GM21381 (cell line): ENCODE data around the gene PLXNA2.

Experiments used
- ATAC-seq: cut with Tn5 transposase; IDR thresholded peaks from one replicate; pipeline ENCODE4 v1.9.1; 2021; ENCODE audit warnings: mild to moderate bottlenecking, moderate library complexity; ENCODE audit not compliant: unreplicated experiment

The PLXNA2 gene

DNA sequence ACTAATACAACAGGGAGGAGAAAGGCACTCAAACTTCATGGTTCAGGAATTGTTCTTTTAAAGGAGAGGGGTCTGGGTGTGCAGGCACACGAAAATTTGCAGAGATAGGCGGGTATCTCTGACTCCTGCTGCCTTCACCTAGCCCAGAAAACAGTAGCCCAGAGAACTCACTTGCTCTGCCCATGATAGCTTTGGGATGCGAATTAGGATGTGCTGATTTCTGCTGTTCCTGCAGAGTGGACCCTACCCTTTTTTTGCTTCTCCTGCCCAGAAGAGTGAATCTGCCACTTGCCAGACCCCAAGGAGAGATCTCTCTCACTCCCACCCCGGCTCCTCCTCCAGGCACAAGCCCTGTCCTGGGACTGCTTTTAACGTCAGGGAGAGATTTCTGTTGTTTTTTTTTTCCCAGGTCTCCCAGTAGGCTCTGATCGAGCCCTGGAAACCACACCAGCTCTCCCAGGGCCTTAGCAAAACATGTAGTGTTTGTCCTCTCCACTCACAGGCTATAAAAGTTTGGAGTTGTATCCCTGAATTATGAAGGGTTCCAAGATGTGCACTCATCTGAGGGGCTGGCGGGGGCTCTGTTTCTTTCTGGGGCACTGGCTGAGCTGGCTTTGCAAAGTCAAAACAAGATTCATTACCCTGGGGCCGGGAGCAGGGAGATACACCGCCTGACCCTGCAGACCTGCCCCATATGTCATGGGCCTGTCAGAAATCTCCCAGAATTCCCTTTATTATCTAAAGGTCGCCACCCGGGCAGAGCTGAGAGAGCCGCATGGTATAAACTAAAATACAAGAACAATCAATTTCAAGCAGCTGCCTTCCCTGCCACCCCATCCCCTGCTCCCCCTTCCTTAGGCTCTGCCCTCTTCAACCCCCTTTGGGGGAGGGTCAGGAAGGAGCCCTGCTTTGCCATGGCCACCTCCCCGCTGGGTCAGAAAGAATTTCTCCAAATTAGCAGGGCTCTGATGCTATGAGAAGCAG, 17.9 kb downstream of the PLXNA2 start:
- no peak for ATAC-seq

DNA sequence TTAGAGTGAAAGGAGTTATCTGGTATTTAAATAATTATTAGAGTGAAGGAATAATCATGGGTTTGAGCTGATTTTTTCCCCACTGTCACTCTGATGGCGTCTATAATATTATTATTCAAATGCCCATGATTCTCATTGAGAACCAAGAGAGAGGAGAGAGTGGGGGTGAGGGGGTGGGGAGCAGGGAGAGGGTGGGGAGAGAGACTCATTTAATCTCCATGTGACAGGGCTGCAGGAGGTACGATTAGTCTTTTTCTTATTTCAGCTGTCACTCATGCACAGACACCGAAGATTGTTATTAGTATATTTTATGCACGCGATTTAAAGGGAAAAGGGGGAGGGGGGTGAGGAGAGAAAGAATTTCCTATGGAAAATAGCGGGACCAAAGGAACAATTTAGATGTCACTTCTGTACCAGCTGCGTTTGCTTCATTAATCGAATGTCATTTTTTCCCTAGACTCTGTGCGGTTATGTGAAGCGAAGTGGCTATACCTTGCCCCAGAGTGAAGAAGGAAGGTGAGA, 19.9 kb downstream of the PLXNA2 start:
- no peak for ATAC-seq

DNA sequence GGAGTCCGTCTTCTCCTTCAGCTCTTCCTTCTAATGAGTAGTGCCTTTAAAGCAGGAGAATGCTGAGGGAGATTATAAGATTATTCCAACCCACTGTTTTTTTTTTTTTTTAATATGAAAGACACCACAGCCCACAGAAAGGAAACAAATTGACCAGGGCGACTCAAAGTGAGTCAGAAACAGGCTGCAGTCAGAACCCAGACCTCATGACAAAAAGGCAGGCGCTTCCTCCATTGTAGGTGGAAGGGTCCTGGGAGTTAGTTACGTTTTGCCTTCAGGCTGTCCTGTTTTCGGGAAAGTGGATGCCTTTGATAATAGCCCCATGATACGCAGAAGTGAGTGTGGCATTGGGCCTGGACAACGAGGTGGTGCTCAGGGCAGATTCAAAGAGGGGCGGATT, 21.0 kb downstream of the PLXNA2 start:
- ATAC-seq = no peak

DNA sequence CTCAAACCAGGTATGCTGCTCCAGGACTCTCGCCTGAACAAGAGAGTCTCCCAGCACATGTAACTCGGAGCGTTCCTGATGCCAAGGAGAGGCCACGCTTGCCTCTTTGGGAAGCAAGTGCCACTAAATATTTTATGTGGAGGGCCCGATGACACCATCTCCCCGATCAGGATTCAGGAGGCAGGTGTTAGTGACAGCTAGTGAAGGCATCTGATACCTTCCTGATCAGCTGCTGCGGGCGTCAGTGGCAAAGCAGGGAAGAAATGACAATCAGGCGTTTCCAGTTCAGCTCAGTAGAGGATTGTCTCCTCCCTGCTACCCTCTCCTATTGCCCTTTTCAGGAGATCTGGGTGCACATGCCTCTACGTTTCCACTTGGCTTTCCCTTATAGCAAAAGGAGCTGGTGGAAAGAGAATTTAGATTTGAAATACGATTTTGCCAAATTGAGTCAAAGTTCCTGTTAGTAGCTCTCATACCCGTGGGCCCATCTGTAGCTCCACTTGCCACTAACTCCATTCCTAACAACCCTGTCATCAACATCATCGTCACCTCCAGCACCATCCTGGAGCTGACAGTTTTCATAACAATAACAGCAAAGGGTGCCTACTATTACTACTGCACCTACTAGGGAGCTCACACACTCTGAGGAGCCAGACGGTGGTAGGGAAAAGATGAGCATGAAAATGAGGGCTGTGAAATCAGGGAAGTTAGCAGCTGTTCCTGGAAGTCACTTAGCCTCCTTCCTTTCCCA, 21.6 kb downstream of the PLXNA2 start:
- no peak for ATAC-seq

DNA sequence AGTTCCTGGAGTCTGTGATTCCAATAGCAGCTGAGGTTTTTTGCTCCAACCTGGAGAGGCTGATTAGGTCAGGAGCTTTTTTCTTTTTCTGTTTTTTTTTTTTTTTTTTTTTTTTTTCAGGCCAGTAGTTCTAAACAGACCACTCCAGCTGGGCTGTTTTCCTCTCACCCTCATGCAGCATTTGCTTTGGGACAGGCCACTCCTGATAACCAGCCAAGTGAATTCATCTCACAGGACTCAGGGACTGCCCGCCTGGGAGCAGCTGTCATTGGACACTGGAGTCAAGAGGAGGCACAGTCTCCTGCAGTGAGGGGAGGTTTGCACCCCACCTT, 22.9 kb downstream of the PLXNA2 start:
- no peak for ATAC-seq

DNA sequence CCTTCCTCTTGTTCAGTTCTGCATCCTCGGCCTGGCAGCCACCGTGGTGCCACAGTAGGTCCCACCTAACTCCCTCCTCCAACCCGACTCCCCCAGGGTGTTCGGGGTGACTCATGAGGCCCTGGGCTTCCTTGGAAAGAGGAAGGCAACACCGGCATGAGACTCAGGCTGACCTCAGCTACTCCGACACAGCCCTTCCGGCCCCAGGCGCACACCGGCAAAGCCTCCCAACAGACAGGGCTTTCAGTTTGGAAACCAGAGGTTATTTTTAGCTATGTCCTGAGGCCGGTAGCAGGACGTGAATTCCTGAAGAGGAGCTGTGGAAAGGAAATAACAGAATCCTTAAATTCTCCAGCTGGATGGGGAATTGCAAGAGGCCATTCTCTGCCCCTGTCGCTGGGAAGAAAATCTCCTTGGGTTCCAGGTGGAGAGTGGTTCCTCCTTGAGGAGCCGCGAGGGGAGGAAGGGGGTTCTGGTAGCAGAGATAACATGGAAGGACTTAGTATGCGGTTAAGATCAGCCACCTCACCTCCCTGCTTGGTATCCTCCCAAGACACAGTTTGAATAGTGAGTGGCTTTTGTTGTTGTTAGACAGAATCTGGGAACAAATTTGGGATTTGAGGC, 24.4 kb downstream of the PLXNA2 start:
- no peak for ATAC-seq

DNA sequence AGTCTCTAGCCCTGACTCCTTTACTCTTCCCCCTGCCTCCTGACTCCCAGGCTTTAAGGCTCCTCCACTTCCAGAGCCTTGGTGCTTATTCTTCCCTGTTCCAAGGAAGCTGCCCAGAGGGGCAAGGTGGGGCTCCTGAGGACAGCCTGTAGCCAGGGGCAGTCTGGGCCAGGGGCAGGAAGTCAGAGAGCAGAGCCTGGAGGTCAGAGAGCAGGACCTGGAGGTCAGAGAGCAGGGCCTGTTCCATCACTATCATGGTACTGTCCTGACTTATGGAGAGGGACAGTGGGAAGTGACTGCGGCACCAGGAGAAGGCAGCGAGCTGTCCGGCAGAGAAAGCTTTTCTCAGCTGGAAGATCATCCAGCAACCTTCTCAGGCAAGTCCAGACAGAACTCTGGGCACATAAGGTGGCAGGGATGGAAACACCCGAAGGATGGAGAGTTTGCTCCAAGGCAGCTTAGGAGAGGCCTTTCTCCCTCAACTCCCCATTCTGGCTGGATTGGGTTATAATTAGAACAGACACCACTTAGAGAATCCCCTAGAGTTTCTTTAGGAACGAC, 25.0 kb downstream of the PLXNA2 start:
- no peak for ATAC-seq

DNA sequence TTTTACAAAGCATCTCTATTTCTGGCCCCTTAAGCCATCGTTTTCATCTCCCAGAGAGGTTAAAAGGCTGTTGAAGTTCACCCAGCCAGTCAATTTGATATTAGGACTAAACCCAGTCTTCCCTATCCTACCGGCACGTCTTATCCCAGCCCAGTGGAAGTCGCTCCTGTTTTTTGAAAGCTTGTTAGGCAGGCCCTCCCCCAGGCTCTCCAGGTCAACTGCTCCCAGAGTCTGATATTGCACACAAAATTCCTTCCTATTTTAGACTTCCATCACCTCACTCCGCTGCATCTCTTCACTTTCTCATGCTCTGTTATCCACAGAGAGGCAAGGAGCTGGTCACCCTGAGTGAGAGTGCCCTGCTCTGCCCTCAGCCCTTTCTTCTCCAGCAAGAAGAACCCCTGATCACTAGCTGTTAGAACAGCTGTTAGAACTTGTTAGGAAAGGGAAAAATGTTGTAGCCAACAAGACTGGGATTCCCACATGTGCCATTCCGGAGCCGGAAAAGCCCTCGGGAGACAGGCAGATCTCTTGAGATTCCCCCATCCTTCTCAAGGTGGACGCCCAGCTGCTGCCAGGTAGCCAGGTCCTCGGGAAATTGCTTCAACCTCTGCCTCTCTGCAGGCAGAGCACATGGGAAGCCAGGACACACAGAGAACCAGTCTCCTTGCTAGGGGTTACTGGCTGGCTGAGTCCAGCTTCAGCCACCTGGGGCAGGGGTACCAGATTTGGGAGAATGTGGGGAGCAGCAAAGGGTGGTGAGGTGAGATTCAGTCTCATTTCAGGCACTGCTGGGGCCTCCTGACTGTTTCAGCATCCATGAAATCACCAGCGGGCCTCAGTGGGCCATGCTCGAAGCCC, 25.7 kb downstream of the PLXNA2 start:
- no peak for ATAC-seq

DNA sequence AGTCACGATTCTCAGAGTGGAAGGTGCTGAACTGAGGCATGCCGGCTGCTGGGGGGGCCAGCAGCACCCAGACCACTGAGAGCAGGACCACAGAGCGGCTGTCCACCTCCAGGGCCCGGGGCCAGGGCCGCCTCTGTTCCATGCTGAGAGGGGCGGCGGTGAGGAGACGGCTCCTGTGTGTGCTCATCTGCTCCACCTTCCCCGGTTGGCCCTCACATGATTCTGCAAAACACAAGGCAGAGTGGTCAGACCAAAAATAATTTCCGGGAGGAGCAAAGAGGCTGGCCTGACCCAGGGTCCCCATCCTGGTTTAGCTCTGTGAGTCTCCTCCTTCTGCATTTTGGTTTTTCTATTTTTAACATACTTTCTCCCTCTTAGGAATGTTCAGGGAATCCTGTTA, 26.4 kb downstream of the PLXNA2 start:
- no peak for ATAC-seq

DNA sequence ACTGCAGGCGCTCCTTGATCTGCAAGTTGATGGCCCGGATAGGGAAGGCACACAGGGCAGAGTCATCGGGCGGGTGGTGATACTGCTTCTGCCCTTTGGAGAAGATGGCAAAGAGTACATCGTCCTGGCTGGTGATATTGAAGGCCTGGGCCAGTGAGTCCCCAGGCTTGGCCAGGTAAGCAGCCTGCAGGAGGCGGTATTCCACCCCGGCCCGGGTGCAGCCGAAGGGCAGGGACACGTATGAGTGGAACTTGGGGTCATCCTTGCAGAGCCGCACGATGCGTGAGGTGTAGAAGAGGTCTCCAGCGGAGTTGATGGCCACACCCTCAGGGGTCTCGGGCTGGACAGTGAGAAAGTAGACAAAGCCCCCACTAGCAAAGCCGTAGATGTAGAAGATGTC, 27.4 kb downstream of the PLXNA2 start:
- no peak for ATAC-seq

DNA sequence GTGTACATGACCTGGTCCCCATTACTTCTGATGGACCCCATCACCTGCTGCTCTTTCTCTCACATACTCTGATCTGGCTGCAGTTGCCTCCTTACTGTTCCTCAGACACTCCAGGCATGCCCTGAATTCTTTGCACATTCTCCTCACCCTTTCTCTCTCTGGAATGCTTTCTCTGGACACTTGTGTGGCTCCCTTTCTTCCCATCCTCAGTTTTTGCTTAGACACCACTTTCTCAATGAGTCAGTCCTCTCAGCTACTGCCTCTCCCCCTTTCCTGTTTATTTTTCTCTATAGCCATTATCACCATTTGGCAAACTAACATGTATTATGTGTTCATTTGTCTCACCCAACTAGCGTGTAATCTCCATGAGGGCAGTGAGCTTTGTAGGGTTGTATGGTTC, 28.1 kb downstream of the PLXNA2 start:
- no peak for ATAC-seq

DNA sequence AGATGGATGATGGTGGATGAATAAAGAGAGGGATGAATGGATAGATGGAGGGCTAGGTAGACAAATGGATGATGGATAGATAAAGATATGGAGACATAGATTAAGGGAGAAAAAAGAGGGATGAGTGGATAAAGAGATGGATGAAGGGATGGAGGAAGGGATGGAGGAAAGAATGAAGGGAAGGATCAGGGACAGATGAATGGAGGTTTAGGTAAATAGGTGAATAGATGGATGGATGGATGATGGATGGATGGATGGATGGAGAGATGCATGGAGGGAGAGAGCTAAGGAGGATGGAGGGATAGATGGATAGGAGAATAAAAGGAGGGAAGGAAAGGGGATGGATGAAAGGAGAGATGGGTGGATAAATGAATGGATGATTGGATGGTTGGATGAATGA, 28.8 kb downstream of the PLXNA2 start:
- ATAC-seq = no peak

DNA sequence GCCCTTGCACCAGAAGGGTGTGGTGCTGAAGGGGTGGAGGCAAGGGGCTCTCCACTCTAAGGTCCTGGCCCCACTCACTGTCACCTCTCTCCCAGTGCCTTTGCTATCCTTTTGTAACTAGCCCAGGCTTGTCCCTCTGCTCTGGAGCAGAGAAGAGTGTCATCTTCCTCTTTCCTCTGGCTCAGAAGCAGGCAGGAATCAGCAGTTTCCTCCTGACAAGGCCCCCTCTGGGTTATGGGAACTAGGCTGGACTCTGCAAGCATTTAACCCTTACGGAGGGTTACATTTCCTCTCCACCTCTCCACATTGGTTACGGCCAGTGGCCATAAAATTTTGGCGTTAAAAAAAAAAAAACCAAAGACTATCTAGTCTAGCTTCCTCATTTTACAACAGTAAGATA, 30.4 kb downstream of the PLXNA2 start:
- ATAC-seq = no peak

DNA sequence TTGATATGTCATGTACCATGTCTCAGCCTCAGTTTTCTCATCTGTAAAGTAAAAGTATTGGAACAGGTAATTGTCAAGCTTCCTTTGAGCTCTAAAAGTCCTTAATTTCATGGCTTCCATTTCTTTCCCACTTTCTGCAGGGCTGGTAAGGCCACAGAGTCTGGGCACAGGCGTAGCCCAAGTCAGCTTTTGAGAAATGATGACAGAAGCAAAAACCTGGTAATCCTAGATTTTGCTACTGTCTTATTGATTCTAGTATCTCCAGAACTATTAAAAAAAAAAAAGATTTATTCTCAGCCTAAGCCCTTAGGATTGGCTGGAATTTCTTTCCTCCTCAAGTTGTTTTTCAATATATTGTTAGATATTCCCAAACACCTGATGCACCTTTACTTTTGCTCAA, 31.3 kb downstream of the PLXNA2 start:
- no peak for ATAC-seq

DNA sequence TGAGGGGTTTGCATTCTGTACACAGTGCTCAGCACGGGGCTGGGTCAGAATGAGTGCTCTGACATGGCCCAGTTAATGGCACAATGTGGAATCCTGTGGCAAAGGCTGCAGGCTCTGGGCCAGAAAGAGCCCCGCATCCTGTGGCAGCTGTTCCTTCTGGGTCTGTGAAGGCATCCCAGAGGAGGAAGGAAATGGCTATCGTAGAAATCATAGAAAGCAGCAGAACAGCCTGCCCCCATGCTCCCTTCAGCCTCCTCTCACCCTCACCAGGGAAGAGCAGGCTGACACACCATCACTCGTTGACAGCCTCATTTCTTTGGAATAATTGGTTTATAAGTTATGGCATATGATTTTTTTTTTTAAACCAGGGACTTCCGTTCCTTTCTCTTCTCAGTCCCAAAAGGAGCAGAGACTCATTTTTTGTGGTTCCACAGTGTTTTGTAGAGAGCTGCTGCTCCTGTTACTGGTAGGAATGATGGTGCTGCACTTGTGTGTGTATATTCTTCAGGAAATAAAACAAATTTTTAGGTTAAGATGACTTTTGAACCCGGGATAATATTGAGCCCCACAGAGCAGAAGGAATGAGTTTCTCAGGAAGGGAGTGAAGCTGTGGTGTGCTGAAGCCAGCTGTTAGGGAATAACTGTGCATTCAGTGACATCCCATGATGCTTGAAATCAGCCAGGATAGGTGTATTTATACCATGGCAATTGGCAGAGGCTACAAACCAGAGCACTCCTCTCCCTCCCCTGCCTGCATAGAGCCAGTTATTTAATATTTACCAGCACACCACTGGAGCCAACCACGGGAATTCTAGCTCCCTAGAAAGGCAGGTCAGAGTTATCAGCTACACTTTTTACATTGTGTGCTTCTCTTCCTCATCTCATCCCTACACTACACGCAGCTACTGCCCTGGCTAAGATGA, 32.0 kb downstream of the PLXNA2 start:
- ATAC-seq = no peak

DNA sequence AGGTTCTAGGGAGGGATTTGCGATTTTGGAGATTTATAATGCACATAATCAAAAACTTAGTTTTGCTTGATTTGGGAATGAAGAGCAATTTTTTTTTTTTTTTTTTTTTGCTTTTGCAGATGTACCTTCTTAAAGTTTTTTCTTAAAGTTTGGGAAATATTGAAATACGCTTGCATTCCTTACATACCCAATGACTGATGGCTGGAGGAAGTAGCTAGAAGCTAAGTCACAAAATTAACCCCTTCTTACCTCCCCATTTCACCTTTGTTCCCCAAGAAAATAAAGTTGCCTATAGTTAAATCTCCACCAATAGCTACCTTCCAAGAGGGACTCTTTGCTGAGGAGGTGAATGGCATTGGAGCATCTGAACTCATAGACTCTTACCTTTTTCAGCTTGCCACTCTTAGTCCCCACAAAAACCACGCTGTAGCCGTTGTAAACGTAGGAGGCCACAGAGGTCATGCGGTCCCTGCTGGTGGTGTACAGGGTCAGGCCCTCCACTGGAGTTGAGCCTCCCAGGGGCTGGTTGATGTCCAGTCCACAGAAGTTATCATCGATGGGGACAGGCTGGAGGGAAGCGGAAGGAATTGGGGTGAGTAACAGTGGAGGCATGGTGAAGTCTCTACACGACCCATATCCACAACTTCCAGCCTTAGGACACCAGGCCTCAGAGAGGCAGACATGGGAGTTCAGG, 34.1 kb downstream of the PLXNA2 start:
- ATAC-seq = no peak

DNA sequence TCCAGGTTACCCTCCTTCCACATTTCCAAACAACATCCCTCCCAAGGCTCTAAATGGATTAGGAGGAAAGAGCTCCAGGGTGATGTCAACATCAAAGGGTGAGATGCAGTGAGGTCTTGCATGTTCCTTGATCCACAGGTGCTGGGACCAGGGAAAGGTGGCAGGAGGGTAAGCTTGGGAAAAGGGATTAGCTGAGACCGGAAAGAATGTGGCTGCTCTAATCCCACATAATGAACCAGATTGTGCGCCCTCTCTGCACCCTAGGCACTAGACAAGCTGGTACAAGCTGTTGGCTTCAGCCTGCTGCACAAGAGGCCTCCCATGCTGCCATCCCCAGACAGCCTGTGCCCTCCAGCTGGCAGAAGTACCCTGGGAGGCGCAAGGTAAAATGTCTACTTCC, 34.9 kb downstream of the PLXNA2 start:
- ATAC-seq = no peak

DNA sequence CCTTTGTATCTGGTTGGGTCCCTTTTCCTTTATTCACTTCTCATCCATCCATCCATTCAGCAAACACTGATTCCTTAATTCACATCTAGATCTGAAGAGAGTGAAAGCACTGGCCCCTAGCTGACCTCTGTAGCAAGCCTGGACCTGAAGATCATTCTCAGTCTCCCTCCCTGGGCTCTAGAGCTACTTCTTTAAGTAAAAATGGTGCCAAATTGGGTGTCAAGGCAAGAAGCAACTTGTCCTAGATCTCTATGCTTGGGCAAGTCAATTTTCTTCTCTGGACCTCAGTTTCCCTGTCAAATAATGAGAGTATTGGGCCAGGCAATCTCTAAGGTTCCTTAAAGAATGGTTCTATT, 36.1 kb downstream of the PLXNA2 start:
- no peak for ATAC-seq
